ENCODE measurements around the gene TAS1R2. TPM values are rescaled to one million over a fixed set of nuclear protein-coding genes. Genes with fewer than 3 reads are reported as not detected.

The TAS1R2 gene
- polyA plus RNA-seq, 1 of the 3 experiments (the other 2 are of a cell fraction), result not detected

DNA sequence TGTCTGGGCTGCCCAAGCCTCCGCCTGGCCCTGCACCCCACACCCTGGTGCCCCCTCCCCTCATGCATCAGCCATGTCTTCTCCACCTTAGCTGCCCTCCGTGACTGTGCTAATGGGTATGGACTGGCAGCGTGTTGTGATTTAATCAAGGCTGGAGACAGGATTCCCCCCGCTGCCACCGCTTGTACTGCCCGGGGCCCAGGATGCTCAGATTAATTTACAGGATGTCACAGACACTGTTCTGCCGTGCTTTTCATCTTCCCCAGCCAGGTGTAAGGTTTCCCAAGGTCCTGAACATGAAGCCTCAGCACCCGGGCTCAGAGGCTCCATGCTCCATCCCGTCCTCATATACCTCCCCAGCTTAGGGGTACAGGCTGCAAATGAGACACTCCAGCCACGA, 66.3 kb downstream of the TAS1R2 start:
- H3F3A ChIP-seq (replicated peaks; ENCODE audit: insufficient read depth), result no peaks in the 10 kb centered on the region
- no peak overlapping the region for H2AFZ ChIP-seq (ENCODE audit: low read depth)
- H3K27ac ChIP-seq (ENCODE audit: low read depth in 2 of 2, low read length in 1 of 2), result no peak overlapping the region
- H4K20me1 ChIP-seq (ENCODE audit: insufficient read depth), result no peaks in the 10 kb centered on the region
- no peak overlapping the region for H3K4me2 ChIP-seq
- H3K9me2 ChIP-seq, result no peaks in the 10 kb centered on the region
- no peaks in the 10 kb centered on the region for H3K27me3 ChIP-seq (ENCODE audit: insufficient read depth)
- WGBS (ENCODE audit: low lambda C conversion rate), result 32% methylated on average over 8 of the region's 10 CpGs
- TF ChIP-seq, protein P1, sequence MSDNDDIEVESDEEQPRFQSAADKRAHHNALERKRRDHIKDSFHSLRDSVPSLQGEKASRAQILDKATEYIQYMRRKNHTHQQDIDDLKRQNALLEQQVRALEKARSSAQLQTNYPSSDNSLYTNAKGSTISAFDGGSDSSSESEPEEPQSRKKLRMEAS (IDR thresholded peaks at IDR 0.05; ENCODE audit: low read depth), result no peak
- TF ChIP-seq EP300 (IDR thresholded peaks at IDR 0.05; ENCODE audit: borderline replicate concordance in 1 of 2, low read depth in 1 of 2, low read length in 1 of 2), result 0 out of 4 replicates have a peak, but pooled peaks of 1 of the 2 experiments have one; percentile 23
- TF ChIP-seq FOXJ3 (CRISPR knock-in tag; IDR thresholded peaks at IDR 0.05), result 0 out of 2 replicates have a peak, but pooled peaks have one; percentile 40
- TF ChIP-seq GATA2 (CRISPR knock-in tag; IDR thresholded peaks at IDR 0.05), result peak; percentile 60
- H3K9ac ChIP-seq, result no peak overlapping the region
- H3K4me3 ChIP-seq (ENCODE audit: low read depth in 2 of 2, low read length in 1 of 2), result no peak overlapping the region
- DNase-seq, result peak; percentile 68
- no peaks in the 10 kb centered on the region for H3K9me3 ChIP-seq
- peaks cover 0 to 30% of the 10 kb centered on the region in 2 experiments; a peak in 1 of 4 replicates for H3K4me1 ChIP-seq (ENCODE audit: control insufficient read depth in 1 of 2, insufficient read depth in 2 of 2, low read depth in 1 of 2, low read length in 1 of 2)
- H3K79me2 ChIP-seq (ENCODE audit: insufficient read depth), result no peaks in the 10 kb centered on the region
- no peaks in the 10 kb centered on the region for H3K36me3 ChIP-seq (replicated peaks in 1 of 2; ENCODE audit: control insufficient read depth in 1 of 2, insufficient read depth in 2 of 2, low read length in 1 of 2)
- ChIA-PET POLR2A (no interaction called here), CTCF (interaction anchor here (1.0 to 2.5 kb wide), 5 partner anchors 26 to 212 kb away, joined by 3 to 12 read pairs (median 6); no protein-coding TSS in a partner anchor)

DNA sequence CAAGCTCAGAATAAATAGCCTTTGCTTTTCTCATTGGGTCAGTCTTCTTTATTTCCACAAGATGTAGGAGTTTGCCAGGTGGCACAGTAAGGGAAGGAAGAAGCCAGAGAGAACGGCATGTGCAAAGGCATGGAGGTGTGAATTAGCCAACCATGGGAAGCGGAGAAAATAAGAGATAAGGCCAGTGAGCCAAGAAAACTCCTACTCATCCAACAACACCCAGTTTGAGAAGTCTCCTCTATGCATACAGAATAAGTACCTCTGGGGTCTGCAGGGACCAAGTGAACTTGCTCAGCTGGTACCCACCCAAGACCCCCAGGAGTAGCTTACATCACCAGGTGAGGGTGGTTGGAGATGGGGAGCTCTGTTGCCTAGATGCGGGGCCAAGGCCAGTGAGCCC, 66.7 kb downstream of the TAS1R2 start:
- H3K9me3 ChIP-seq, result no peaks in the 10 kb centered on the region
- no peak overlapping the region for H3K4me3 ChIP-seq (ENCODE audit: low read depth in 2 of 2, low read length in 1 of 2)
- H3K27me3 ChIP-seq (ENCODE audit: insufficient read depth), result no peaks in the 10 kb centered on the region
- ChIA-PET POLR2A (no interaction called here), CTCF (interaction anchor here (1.0 to 2.5 kb wide), 7 partner anchors 26 to 212 kb away, joined by 3 to 12 read pairs (median 4); no protein-coding TSS in a partner anchor)
- no peaks in the 10 kb centered on the region for H4K20me1 ChIP-seq (ENCODE audit: insufficient read depth)
- H3K4me1 ChIP-seq (ENCODE audit: control insufficient read depth in 1 of 2, insufficient read depth in 2 of 2, low read depth in 1 of 2, low read length in 1 of 2), result peaks cover 0 to 30% of the 10 kb centered on the region in 2 experiments; a peak in 1 of 4 replicates
- no peaks in the 10 kb centered on the region for H3K9me2 ChIP-seq
- DNase-seq, result no peak
- no peak overlapping the region for H3K4me2 ChIP-seq
- no peak overlapping the region for H2AFZ ChIP-seq (ENCODE audit: low read depth)
- 17% methylated on average over 2 of the region's 3 CpGs for WGBS (ENCODE audit: low lambda C conversion rate)
- H3K9ac ChIP-seq, result no peak overlapping the region
- TF ChIP-seq RAD21 (IDR thresholded peaks at IDR 0.05; ENCODE audit: low read length) (no peak), MEF2A (IDR thresholded peaks at IDR 0.05; ENCODE audit: borderline replicate concordance, low read depth) (no peak), TAF1 (IDR thresholded peaks at IDR 0.05; ENCODE audit: borderline replicate concordance, low read depth, low read length) (no peak), RXRA (IDR thresholded peaks at IDR 0.05; ENCODE audit: borderline replicate concordance, low read depth) (no peak), SMC3 (IDR thresholded peaks at IDR 0.05; ENCODE audit: low read depth, low read length) (no peak)
- TF ChIP-seq, protein P2, sequence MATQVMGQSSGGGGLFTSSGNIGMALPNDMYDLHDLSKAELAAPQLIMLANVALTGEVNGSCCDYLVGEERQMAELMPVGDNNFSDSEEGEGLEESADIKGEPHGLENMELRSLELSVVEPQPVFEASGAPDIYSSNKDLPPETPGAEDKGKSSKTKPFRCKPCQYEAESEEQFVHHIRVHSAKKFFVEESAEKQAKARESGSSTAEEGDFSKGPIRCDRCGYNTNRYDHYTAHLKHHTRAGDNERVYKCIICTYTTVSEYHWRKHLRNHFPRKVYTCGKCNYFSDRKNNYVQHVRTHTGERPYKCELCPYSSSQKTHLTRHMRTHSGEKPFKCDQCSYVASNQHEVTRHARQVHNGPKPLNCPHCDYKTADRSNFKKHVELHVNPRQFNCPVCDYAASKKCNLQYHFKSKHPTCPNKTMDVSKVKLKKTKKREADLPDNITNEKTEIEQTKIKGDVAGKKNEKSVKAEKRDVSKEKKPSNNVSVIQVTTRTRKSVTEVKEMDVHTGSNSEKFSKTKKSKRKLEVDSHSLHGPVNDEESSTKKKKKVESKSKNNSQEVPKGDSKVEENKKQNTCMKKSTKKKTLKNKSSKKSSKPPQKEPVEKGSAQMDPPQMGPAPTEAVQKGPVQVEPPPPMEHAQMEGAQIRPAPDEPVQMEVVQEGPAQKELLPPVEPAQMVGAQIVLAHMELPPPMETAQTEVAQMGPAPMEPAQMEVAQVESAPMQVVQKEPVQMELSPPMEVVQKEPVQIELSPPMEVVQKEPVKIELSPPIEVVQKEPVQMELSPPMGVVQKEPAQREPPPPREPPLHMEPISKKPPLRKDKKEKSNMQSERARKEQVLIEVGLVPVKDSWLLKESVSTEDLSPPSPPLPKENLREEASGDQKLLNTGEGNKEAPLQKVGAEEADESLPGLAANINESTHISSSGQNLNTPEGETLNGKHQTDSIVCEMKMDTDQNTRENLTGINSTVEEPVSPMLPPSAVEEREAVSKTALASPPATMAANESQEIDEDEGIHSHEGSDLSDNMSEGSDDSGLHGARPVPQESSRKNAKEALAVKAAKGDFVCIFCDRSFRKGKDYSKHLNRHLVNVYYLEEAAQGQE (IDR thresholded peaks at IDR 0.05; ENCODE audit: low read depth, low read length), result no peak
- TF ChIP-seq, protein P3, sequence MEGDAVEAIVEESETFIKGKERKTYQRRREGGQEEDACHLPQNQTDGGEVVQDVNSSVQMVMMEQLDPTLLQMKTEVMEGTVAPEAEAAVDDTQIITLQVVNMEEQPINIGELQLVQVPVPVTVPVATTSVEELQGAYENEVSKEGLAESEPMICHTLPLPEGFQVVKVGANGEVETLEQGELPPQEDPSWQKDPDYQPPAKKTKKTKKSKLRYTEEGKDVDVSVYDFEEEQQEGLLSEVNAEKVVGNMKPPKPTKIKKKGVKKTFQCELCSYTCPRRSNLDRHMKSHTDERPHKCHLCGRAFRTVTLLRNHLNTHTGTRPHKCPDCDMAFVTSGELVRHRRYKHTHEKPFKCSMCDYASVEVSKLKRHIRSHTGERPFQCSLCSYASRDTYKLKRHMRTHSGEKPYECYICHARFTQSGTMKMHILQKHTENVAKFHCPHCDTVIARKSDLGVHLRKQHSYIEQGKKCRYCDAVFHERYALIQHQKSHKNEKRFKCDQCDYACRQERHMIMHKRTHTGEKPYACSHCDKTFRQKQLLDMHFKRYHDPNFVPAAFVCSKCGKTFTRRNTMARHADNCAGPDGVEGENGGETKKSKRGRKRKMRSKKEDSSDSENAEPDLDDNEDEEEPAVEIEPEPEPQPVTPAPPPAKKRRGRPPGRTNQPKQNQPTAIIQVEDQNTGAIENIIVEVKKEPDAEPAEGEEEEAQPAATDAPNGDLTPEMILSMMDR (IDR thresholded peaks at IDR 0.05), result no peak
- H3F3A ChIP-seq (replicated peaks; ENCODE audit: insufficient read depth), result no peaks in the 10 kb centered on the region
- no peak overlapping the region for H3K27ac ChIP-seq (ENCODE audit: low read depth in 2 of 2, low read length in 1 of 2)
- no peaks in the 10 kb centered on the region for H3K79me2 ChIP-seq (ENCODE audit: insufficient read depth)
- H3K36me3 ChIP-seq (replicated peaks in 1 of 2; ENCODE audit: control insufficient read depth in 1 of 2, insufficient read depth in 2 of 2, low read length in 1 of 2), result no peaks in the 10 kb centered on the region

Small RNA genes within 50 kb of the gene (small RNA-seq; reads per million reads assigned to genes)
- 0 reads per million in 7 experiments for gene MIR1290
- 0 to 0.43 (median 0) reads per million in 7 experiments for gene MIR4695

Other genes starting within 250 kb of the TAS1R2 start
- gene PAX7, start 228.8 kb downstream of the TAS1R2 start, polyA plus RNA-seq (2012; rRNA removed), result not detected in 2 replicates
- 18.5 and 26.2 TPM in 2 replicates for gene ALDH4A1, start 42.9 kb upstream of the TAS1R2 start, polyA plus RNA-seq (2012; rRNA removed)
- 10.5 TPM in 2 replicates for gene IFFO2, start 97.0 kb upstream of the TAS1R2 start, polyA plus RNA-seq (2012; rRNA removed)